GM13976 (cell line): Measurements from ENCODE around the gene POLR2E.
"Not testable (repeated sequence)": the region's sequence is repeated elsewhere in the genome, so short reads cannot be mapped to it uniquely, and the experiment has no call there.

ENCODE experiments used
- DNase-seq: peaks from one replicate; pipeline ENCODE4 v3.0.0; 2012; ENCODE audit warnings: low spot score
- in situ Hi-C: fragments of 300-500 bp; cut with MboI; formaldehyde crosslinking; loops from one replicate; pipeline ENCODE4 v1.12.0; 2022; ENCODE audit warnings: low sequenced_read_pairs, mixed read lengths, inconsistent platforms; ENCODE audit not compliant: unreplicated experiment
- TF ChIP-seq, protein P1 (sequence below): IDR thresholded peaks from 2 replicates; pipeline ENCODE4 v1.5.1; 2012; ENCODE audit warnings: borderline replicate concordance, mild to moderate bottlenecking; ENCODE audit not compliant: insufficient read depth; ENCODE audit errors: extremely low read depth, missing control alignments, control extremely low read depth

The POLR2E gene

DNA sequence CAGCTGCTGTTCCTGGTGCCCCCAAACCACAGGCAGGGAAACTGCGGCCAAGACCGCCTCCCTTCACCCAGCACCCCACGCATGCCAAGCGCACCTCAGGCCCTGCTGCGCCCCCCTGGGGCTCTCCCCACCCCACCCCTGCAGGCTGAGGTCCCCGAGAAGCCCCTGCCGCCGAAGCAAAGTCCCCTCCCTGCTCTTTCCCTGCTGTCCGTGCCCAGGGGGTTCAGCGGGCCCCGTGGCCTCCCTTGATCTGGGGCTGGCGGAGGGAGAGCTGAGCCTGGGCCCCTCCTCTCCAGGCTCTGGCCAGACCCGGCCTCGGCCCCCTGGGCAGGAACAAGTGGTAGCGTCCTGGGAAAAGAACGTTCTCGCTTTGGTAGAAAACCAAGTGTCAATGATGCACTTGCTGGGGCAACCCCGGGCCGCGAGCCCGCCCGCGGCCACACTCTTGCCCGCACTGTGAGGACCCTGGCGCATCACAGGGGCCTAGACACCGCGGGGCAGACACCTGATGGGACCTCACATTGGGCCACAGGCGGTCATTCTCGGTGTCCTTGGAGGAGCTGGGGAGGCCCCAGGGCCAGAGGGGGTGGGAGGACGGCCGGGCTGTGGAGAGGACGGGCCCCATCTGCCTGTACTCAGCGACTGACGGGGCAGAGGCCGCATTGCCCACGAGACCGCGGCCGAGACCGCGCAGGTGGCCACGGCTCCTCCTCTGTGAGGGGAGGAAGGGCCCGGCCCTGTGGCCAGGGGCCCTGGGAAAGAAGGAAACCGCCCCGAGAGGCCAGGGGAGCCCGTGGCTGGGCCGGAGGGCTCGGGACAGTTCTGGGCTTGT, 37.6 kb upstream of the POLR2E start:
- in situ Hi-C loops = no loop called here
- no peak for DNase-seq
- TF ChIP-seq, protein P1, sequence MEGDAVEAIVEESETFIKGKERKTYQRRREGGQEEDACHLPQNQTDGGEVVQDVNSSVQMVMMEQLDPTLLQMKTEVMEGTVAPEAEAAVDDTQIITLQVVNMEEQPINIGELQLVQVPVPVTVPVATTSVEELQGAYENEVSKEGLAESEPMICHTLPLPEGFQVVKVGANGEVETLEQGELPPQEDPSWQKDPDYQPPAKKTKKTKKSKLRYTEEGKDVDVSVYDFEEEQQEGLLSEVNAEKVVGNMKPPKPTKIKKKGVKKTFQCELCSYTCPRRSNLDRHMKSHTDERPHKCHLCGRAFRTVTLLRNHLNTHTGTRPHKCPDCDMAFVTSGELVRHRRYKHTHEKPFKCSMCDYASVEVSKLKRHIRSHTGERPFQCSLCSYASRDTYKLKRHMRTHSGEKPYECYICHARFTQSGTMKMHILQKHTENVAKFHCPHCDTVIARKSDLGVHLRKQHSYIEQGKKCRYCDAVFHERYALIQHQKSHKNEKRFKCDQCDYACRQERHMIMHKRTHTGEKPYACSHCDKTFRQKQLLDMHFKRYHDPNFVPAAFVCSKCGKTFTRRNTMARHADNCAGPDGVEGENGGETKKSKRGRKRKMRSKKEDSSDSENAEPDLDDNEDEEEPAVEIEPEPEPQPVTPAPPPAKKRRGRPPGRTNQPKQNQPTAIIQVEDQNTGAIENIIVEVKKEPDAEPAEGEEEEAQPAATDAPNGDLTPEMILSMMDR = no peak

DNA sequence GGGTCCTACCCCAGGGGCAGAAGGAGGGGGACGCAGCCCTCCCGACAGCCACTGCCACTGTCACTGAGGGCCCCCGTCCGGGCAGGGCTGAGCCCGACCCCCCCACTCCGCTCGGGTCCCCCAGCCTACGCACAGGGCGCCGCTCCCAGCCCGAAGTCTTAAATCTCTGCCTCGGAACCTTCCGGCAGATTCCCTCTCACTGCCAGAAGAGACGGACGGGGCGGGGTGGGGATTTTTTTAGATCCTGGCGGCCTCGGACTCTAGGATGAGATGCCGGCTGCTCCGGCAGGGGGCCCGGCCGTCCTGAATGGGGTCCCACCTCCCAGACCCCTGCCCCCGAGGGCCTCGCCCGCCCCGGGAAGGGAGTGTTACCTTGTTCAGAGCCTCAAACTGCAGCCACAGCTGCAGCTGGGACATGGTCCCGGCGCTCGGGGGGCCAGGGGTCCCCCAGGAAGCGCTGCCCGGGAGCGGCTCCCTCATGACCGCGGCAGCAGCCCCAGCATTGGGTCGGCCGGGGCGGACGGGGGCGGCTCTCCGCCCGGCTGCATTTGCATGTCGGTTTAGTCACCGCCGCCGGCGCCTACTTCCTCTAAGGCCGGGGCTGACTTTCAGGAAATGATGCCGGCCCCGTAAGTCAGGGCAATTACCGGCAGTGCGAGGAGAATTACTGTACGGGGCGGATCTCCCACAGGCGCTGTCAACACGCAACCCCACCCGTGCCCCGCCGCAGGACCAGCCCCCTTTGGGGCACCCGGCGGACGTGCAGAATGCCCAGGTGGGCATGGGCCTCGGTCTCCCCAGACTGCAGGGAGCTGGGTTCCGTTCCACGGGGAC, 36.8 kb upstream of the POLR2E start:
- TF ChIP-seq, protein P1 = no peak
- in situ Hi-C loops = no loop called here
- peak; percentile 90 for DNase-seq

DNA sequence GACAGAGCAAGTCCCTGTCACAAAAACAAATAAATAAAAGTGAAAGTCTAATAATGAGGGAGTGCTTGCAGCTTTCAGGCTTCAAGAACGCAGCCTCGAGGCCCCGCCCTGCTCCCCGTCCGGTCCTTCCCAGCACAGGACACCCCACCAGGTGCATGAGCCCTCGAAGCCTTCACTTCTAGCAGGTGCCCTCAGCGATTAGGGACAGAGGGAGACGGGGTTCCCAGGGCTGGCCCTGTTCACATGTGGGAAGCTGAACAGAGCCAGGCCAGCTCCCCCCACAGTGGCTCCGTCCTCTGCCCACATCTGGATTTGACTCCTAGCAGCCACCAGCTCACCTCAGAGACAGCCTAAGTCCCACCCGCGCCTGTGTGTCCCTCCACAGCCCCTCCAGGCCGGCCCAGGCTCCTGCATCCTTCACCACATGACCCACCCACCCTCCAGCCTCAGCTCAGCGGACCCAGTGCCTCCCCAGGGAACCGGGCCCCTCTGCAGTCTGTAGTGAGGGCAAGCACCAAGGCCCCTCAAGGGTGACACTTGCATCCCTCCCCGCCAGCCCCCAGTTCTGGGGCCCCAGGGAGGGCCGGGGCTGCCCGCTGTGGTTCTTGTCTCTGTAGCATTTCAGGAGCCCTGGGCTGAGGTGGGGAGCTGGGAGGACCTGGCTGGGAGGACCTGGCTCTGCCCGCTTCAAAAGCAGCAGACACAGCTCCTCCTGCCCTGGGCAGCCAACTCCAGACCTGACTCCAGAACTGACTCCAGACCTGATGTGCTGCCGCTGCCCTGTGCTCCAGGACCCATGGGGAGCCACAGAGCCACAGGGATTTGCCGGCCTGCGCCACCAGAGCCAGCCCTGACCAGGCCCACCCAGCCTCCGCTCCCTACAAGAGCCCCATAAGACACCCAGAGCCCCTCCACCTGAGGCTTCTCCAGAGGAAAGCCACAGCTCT, 35.9 kb upstream of the POLR2E start:
- TF ChIP-seq, protein P1 = no peak
- DNase-seq = no peak
- in situ Hi-C loops = no loop called here

DNA sequence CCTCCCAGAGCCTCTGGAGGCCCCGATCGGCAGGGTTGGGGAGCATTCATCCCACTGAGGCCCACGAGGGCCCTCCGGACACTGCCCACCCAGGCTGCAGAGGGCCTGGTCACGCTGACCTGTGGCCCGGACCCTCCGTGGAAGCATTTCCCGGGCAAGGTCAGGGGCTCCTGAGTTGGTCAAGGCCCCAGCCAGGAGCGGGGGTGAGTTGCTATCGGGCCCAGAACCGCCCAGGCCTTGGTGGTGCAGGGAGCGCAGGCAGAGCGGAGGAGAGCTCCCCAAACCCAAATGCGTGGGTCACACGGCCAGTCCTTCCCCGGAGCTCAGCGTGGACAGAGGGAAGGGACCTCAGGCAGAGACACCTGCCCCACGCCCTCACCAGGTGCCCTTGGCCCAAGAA, 34.4 kb upstream of the POLR2E start:
- TF ChIP-seq, protein P1 = no peak
- in situ Hi-C loops = no loop called here
- DNase-seq = no peak

DNA sequence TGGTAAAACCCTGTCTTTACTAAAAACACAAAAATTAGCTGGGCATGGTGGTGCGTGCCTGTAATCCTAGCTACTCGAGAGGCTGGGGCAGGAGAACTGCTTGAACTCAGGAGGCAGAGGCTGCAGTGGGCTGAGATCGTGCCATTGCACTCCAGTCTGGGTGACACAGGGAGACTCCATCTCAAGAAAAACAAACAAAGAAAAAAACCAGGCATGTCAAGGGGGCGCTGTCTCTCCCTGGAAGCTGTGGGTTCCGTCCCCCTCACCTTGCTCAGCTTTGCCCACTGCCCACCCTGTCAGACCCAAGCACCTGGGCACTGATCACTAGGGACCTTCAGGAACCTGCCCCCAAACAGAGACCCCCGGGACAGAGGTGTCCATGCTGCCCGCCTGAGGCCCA, 33.9 kb upstream of the POLR2E start:
- DNase-seq, in situ Hi-C loops: not testable (repeated sequence)

DNA sequence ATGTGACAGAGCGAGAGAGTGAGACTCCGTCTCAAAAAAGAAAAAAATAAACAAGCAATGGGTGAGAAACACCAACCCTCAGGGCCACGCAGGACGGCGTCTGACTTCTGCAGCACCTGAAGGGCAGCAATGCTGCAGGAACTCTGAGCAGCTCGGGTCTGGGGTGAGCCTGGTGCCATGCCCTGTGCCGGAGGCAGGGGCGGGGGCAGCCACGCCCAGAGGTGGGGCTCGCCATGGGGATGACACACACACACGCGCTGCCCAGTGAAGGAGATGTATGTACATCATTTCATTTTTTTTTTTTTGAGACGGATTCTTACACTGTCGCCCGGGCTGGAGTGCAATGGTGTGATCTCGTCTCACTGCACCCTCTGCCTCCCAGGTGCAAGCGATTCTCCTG, 32.9 kb upstream of the POLR2E start:
- in situ Hi-C loops = no loop called here
- TF ChIP-seq, protein P1 = no peak
- DNase-seq = no peak
